Measurements from ENCODE around the gene PPIF.

DNA sequence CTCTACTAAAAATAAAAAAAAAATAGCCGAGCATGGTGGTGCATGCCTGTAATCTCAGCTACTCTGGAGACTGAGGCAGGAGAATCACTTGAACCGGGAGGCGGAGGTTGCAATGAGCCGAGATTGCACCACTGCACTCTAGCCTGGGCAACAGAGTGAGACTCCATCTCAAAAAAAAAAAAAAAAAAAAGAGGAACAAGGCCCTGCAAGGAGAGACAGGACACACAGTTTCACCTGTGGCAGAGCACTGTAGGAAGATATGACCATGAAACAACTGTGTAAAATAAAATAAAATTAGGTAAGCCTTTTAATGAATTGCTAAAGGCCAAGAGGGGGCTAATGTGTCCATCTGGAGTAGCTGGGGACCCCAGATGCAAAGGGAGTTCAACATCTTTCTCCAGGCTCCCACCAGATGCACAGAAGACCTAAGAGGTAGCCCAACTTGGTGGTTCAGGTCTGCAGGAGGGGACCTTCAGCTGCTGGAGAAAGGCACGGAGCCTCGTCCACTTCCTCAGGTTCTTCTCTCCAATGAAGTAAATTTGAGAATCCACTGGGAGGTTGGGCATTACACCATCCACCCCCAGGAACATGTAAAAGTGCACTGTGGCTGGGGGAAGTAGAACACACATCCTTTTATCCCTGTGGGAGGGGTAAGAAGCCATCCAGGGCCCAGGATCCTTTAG lies 12.7 kb downstream of the PPIF start:
- TF ChIP-seq GATA3 (IDR thresholded peaks at IDR 0.05; ENCODE audit: low read depth, low read length) (no peak), GATA2 (IDR thresholded peaks at IDR 0.05; ENCODE audit: low read depth, low read length) (no peak)
